GM23338 (cell line): ENCODE measurements around the gene MXRA5.

Source experiments
- EZH2 ChIP-seq: fragments of 200-600 bp; sonication (generic); IDR thresholded peaks from one replicate; pipeline ENCODE4 v1.8.0; 2017; ENCODE audit warnings: antibody characterized with exemption, mild to moderate bottlenecking, low read depth; ENCODE audit not compliant: unreplicated experiment
- EZH2phosphoT487 ChIP-seq: fragments of 200-600 bp; sonication (generic); IDR thresholded peaks from one replicate; pipeline ENCODE4 v1.8.1; 2018; ENCODE audit warnings: antibody characterized with exemption; ENCODE audit not compliant: unreplicated experiment
- JUNB ChIP-seq: IDR thresholded peaks from one replicate; pipeline ENCODE4 v1.6.1; 2016; ENCODE audit warnings: antibody characterized with exemption; ENCODE audit not compliant: unreplicated experiment
- NANOG ChIP-seq: IDR thresholded peaks from 2 replicates; pipeline ENCODE4 v1.6.1; 2016; ENCODE audit warnings: antibody characterized with exemption, borderline replicate concordance
- POLR2AphosphoS5 ChIP-seq: IDR thresholded peaks from 2 replicates; pipeline ENCODE4 v1.6.1; 2016; ENCODE audit warnings: antibody characterized with exemption, low read depth
- TF ChIP-seq, protein P1 (sequence below), 2 experiments: fragments of 200-600 bp in 1 of 2; sonication (generic) in 1 of 2; conservative IDR thresholded peaks; 2 replicates each; pipeline versions ENCODE4 v1.5.1 to v1.6.1; 2016 to 2017; ENCODE audit warnings: antibody characterized with exemption in 2 of 2, low read depth in 2 of 2, mild to moderate bottlenecking in 2 of 2, moderate library complexity in 1 of 2
- TF ChIP-seq, protein P2 (sequence below): IDR thresholded peaks from one replicate; pipeline ENCODE4 v1.6.1; 2018; ENCODE audit warnings: antibody characterized with exemption; ENCODE audit not compliant: unreplicated experiment

DNA sequence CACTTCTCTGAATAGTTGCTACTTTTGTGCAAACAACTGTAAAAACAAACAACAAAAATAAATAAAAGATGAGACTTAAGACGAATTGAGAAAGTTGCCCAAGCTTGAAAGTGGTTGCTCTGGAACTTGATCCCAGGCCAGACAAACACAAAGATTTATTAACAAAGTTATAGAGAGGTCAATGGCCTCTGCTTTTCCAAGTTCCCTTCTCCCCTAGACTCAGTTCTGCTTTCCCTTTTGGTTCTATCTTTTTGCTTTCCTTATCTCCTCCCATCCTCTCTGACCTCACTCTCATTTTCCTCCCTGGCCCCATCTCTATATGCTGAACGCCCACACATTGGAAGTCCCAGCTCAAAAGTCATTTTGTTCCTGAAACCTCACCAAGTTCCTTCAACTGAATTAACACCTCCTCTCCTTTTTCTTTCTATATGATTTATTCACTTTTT lies 82.7 kb downstream of the MXRA5 start:
- TF ChIP-seq, protein P1, sequence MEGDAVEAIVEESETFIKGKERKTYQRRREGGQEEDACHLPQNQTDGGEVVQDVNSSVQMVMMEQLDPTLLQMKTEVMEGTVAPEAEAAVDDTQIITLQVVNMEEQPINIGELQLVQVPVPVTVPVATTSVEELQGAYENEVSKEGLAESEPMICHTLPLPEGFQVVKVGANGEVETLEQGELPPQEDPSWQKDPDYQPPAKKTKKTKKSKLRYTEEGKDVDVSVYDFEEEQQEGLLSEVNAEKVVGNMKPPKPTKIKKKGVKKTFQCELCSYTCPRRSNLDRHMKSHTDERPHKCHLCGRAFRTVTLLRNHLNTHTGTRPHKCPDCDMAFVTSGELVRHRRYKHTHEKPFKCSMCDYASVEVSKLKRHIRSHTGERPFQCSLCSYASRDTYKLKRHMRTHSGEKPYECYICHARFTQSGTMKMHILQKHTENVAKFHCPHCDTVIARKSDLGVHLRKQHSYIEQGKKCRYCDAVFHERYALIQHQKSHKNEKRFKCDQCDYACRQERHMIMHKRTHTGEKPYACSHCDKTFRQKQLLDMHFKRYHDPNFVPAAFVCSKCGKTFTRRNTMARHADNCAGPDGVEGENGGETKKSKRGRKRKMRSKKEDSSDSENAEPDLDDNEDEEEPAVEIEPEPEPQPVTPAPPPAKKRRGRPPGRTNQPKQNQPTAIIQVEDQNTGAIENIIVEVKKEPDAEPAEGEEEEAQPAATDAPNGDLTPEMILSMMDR (conservative IDR thresholded peaks at IDR 0.05; ENCODE audit: low read depth in 2 of 2) = no peak
- TF ChIP-seq EZH2phosphoT487 = no peak
- no peak for TF ChIP-seq EZH2
- no peak for TF ChIP-seq JUNB
- TF ChIP-seq, protein P2, sequence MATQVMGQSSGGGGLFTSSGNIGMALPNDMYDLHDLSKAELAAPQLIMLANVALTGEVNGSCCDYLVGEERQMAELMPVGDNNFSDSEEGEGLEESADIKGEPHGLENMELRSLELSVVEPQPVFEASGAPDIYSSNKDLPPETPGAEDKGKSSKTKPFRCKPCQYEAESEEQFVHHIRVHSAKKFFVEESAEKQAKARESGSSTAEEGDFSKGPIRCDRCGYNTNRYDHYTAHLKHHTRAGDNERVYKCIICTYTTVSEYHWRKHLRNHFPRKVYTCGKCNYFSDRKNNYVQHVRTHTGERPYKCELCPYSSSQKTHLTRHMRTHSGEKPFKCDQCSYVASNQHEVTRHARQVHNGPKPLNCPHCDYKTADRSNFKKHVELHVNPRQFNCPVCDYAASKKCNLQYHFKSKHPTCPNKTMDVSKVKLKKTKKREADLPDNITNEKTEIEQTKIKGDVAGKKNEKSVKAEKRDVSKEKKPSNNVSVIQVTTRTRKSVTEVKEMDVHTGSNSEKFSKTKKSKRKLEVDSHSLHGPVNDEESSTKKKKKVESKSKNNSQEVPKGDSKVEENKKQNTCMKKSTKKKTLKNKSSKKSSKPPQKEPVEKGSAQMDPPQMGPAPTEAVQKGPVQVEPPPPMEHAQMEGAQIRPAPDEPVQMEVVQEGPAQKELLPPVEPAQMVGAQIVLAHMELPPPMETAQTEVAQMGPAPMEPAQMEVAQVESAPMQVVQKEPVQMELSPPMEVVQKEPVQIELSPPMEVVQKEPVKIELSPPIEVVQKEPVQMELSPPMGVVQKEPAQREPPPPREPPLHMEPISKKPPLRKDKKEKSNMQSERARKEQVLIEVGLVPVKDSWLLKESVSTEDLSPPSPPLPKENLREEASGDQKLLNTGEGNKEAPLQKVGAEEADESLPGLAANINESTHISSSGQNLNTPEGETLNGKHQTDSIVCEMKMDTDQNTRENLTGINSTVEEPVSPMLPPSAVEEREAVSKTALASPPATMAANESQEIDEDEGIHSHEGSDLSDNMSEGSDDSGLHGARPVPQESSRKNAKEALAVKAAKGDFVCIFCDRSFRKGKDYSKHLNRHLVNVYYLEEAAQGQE = no peak
- TF ChIP-seq NANOG = no peak
- TF ChIP-seq POLR2AphosphoS5 = no peak
